ENCODE data around the gene AP2B1.

The AP2B1 gene

GRCh38 chr17:35668802-35669201 lies 81.7 kb downstream of the AP2B1 start:
- Histone ChIP-seq H3K27ac (no peak overlapping the region), H3K4me3 (no peak overlapping the region)
- DNase-seq (ENCODE audit: low spot score): no peak
- no peak for TF ChIP-seq CTCF (IDR thresholded peaks at IDR 0.05)

GRCh38 chr17:35674552-35674951 lies 87.4 kb downstream of the AP2B1 start:
- Histone ChIP-seq H3K27ac (no peak overlapping the region), H3K4me3 (no peak overlapping the region)
- DNase-seq (ENCODE audit: low spot score): no peak
- no peak for TF ChIP-seq CTCF (IDR thresholded peaks at IDR 0.05)

- Histone ChIP-seq H3K27ac (no peak overlapping the region), H3K4me3 (no peak overlapping the region)
- no peak for TF ChIP-seq CTCF (IDR thresholded peaks at IDR 0.05)
- DNase-seq (ENCODE audit: low spot score): no peak
These were observed 89.3 kb downstream of the AP2B1 start for GRCh38 chr17:35676441-35676840.

- Histone ChIP-seq H3K27ac (no peak overlapping the region), H3K4me3 (no peak overlapping the region)
- DNase-seq (ENCODE audit: low spot score): no peak
- TF ChIP-seq CTCF (IDR thresholded peaks at IDR 0.05): no peak
These were observed 92.0 kb downstream of the AP2B1 start for GRCh38 chr17:35679007-35679682.

- no peak for TF ChIP-seq CTCF (IDR thresholded peaks at IDR 0.05)
- no peak overlapping the region for H3K4me3 ChIP-seq
- DNase-seq (ENCODE audit: low spot score): no peak
- H3K27ac ChIP-seq: no peak overlapping the region
These were observed 96.5 kb downstream of the AP2B1 start for GRCh38 chr17:35683591-35683990.

GRCh38 chr17:35684055-35684802 lies 97.1 kb downstream of the AP2B1 start:
- H3K4me3 ChIP-seq: no peak overlapping the region
- TF ChIP-seq CTCF (IDR thresholded peaks at IDR 0.05): no peak
- no peak for DNase-seq (ENCODE audit: low spot score)
- no peak overlapping the region for H3K27ac ChIP-seq

All from coronary artery (tissue), 2 donors.